ENCODE results near the gene ALOX5. TPM values are rescaled to one million over a fixed set of nuclear protein-coding genes. Genes with fewer than 3 reads are reported as not detected.
A peak's percentile ranks its signal among the peaks of the same experiment; 100 is the strongest.

Gene ALOX5
- total and polyA plus RNA-seq, 10 donors: 69.3 to 357 (median 154) TPM

- H3K9me3 ChIP-seq: no peaks in the 10 kb centered on the region
- peaks cover 0 to 80% (median 31%) of the 10 kb centered on the region in 6 donors for H3K36me3 ChIP-seq
- intact Hi-C loops (cut with DNase I; ENCODE audit: low total_unique reads): no loop called here
- no peak for DNase-seq
- WGBS, 5 donors: 92 to 99% (median 96%) methylated on average over 8 of the region's 8 CpGs
- H3K4me1 ChIP-seq: peaks cover 25 to 73% (median 33%) of the 10 kb centered on the region in 6 donors
- H3K27ac ChIP-seq: no peak overlapping the region
- H3K27me3 ChIP-seq (replicated peaks in 1 of 7): no peaks in the 10 kb centered on the region
- no peak overlapping the region for H3K4me3 ChIP-seq
- no peak for TF ChIP-seq POLR2A (IDR thresholded peaks at IDR 0.05)
- no peak for TF ChIP-seq POLR2AphosphoS5 (IDR thresholded peaks at IDR 0.05)
- no peak for TF ChIP-seq CTCF (IDR thresholded peaks at IDR 0.05 in 8 of 11, conservative IDR thresholded peaks at IDR 0.05 in 3 of 11)
Observed at GRCh38 chr10:45457487-45457886, 83.5 kb downstream of the ALOX5 start.

GRCh38 chr10:45460235-45460878 is 86.3 kb downstream of the ALOX5 start:
- no peaks in the 10 kb centered on the region for H3K27me3 ChIP-seq (replicated peaks in 1 of 7)
- H3K4me3 ChIP-seq: peak overlapping the region in 1 of 8 donors; percentile 16
- peaks cover 0 to 73% (median 31%) of the 10 kb centered on the region in 6 donors for H3K36me3 ChIP-seq
- no peaks in the 10 kb centered on the region for H3K9me3 ChIP-seq
- peak overlapping the region; percentile 63 to 88 (median 80) for H3K27ac ChIP-seq
- peaks cover 34 to 76% (median 54%) of the 10 kb centered on the region in 6 donors for H3K4me1 ChIP-seq
- WGBS, 5 donors: 40 to 56% (median 51%) methylated on average over 6 of the region's 6 CpGs
- TF ChIP-seq CTCF (IDR thresholded peaks at IDR 0.05 in 8 of 11, conservative IDR thresholded peaks at IDR 0.05 in 3 of 11): no peak
- TF ChIP-seq POLR2A (IDR thresholded peaks at IDR 0.05): no peak
- no peak for TF ChIP-seq POLR2AphosphoS5 (IDR thresholded peaks at IDR 0.05)
- intact Hi-C loops (cut with DNase I; ENCODE audit: low total_unique reads): loop anchor here (10.0 kb wide), 3 partner anchors 134 to 214 kb away; partner anchors contain the start of gene ZFAND4
- DNase-seq: no peak

- Histone ChIP-seq H3K27ac (peak overlapping the region; percentile 63 to 88 (median 80)), H3K9me3 (no peaks in the 10 kb centered on the region), H3K4me1 (peaks cover 35 to 76% (median 61%) of the 10 kb centered on the region in 6 donors), H3K4me3 (peak overlapping the region in 1 of 8 donors; percentile 16), H3K36me3 (peaks cover 0 to 66% (median 30%) of the 10 kb centered on the region in 6 donors), H3K27me3 (replicated peaks in 1 of 7) (no peaks in the 10 kb centered on the region)
- TF ChIP-seq CTCF (IDR thresholded peaks at IDR 0.05 in 8 of 11, conservative IDR thresholded peaks at IDR 0.05 in 3 of 11): no peak
- TF ChIP-seq POLR2AphosphoS5 (IDR thresholded peaks at IDR 0.05): peak; percentile 13 to 55 (median 42)
- 46 to 54% (median 52%) methylated on average over 7 of the region's 7 CpGs for WGBS, 5 donors
- intact Hi-C loops (cut with DNase I; ENCODE audit: low total_unique reads): loop anchor here (10.0 kb wide), 3 partner anchors 134 to 214 kb away; partner anchors contain the start of gene ZFAND4
- DNase-seq: no peak
Observed at GRCh38 chr10:45461034-45461433, 87.0 kb downstream of the ALOX5 start.

All from spleen (tissue), 11 donors.